Epidermal melanocyte (primary cell): Measurements from ENCODE around the gene EGFL7.
"Not testable (repeated sequence)": the region's sequence is repeated elsewhere in the genome, so short reads cannot be mapped to it uniquely, and the experiment has no call there.

Experiments used
- DNase-seq: peaks from one replicate; pipeline ENCODE4 v3.0.0; 2011; ENCODE audit warnings: low spot score; ENCODE audit not compliant: insufficient read length

Gene EGFL7

DNA sequence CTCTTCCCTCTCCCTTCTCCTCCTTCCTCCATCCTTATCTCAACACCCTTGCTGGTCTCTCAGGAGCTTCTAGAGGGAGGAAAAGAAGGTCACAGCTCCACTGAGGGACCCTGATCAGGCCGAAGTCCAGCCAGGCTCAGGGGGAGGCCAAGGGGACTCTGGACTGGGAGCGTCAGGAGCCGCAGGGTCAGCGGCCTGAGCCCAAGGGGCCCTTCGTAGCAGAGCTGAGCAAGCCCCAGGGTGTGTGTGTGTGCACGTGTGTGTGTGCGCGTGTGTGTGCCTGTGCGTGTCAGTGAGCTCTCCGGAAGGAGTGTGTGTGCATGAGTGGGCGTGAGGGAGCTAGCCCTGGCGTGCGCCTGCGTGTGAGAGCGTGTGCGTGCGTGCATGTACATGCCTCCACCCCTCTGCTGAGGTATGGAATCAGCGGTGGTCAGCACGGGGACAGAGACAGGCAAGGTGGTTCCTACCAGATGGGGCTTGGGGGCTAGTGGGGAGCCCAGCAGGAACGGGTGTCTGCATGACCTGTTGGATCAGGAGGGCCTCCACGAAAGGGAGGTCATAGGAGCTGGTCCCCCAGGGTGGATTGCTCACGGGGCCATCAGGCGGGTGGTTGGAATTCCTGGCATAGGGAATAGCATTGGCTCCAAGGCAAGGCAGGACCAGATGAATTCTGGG lies 34.6 kb downstream of the EGFL7 start:
- DNase-seq, result no peak

DNA sequence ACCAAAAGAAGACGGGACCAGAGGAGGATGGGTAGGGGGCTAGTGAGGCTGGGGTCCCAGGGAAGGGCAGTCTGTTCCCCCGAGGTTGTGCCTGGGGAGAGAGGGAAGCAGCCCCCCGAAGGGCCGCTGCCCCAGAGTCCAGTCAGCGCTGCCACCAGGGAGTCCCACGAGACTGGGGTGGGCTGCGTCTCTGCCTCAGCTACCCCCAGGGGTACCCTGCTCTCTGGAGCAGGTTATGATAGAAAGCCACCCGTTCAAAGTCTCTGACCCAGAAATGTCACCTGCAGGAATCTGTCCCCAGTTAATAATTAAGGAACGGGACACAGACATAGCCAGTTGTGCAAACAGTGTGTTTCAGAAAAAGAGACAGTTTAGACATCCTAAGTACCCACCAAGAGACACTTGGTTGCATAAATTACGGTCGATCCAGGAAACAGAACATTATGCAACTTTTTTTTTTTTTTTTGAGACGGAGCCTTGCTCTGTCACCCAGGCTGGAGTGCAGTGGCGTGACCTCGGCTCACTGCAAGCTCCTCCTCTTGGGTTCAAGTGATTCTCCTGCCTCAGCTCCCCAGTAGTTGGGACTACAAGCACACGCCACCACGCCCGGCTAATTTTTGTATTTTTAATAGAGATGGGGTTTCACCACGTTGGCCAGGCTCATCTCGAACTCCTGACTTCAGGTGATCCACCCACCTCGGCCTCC lies 35.3 kb downstream of the EGFL7 start:
- DNase-seq, result no peak

DNA sequence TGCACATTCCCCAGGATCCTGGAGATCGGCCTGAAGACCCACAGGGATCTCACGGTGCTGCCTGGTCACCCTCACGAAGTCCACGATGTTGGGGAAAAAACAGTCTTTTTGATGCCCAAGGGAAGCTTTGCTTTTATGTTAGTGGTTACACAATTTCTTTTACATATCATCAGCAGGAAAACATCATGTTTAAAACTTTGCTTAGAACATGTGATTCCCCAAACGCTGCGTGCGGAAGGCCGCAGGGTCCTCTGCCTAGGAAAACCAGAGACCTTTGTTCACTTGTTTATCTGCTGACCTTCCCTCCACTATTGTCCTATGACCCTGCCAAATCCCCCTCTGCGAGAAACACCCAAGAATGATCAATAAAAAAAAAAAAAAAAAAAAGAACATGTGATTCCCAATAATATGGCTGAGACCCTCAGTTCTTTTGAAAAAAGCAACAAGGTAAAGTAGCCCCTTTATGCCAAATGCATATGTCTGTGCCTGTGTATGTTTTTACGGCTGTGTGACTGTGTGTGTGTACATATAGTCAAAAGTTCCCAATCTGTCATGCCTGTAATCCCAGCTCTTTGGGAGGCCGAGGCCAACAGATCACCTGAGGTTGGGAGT lies 36.0 kb downstream of the EGFL7 start:
- DNase-seq, result no peak

GRCh38 chr9:136700304-136700703 lies 37.6 kb downstream of the EGFL7 start:
- no peak for DNase-seq

DNA sequence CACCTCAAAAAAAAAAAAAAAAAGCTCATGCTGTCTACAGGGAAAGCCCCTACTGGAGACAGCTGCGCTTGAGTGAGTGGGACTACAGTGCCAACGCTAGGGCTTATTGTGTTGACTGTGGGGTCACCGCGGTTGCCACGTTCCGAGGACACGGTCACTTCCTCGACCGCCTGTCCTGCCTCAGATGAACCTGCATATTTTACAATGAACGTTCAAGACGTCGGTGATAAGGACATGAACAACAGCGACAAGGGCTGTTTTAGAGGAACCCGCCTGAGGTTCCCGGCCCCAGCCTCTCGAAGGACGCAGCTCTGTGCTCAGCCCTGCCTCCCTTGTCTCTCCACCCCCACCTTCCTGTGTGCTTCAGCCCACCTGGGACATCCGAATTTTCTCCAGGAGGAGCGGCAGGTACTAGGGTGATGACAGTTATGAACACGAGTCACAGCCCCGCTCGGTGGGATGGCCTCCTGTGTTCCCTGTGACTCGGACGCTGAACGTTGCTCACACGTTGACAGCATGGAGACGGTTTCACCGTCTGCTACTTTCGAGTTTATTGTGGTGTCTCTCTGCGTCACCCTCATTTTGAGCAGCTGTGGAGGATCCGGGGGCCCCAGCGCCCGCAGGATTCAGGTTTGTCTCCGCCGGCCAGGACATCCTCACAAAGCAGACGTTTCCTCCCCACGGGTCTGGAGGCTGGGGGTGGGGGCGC lies 38.4 kb downstream of the EGFL7 start:
- no peak for DNase-seq

DNA sequence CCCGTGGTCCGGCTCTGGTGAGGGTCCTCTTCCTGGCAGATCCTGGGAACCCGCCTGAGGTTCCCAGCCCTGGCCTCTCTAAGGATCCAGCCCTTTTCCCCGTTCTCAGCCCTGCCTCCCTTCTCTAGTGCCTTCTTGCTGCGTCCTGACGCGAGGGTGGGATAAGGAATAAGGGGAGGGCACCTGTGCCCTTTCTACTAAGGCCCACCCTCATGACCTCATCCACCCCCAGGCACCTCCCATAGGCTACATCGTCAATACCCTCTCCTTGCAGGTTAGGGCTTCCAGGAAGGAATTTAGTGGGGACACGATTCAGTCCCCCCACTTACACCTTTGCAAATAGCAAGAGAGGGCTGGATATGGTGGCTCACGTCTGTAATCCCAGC lies 38.9 kb downstream of the EGFL7 start:
- DNase-seq, result no peak

- no peak for DNase-seq
Measured at GRCh38 chr9:136703276-136703860, 40.7 kb downstream of the EGFL7 start.

GRCh38 chr9:136704741-136705140 lies 42.0 kb downstream of the EGFL7 start:
- not testable (repeated sequence) for DNase-seq

DNA sequence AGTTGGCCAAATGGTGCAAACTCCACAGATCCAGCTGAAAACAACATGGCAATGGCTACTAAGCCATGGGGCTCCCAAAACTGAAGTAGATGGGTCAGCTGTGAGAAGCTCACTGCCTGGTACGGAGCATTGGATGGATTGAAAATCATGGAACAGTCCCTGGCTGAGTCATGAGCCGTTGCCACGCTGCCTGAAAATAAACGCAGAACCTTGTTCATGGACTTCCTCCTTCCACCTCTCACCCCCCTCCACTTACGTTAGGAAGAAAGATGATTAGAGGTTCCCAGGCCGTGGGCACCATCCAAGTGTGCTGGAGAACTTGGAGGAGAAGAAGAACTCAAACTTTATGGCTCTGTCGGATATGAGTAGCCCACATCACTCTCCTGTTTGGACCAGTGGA lies 42.8 kb downstream of the EGFL7 start:
- no peak for DNase-seq

DNA sequence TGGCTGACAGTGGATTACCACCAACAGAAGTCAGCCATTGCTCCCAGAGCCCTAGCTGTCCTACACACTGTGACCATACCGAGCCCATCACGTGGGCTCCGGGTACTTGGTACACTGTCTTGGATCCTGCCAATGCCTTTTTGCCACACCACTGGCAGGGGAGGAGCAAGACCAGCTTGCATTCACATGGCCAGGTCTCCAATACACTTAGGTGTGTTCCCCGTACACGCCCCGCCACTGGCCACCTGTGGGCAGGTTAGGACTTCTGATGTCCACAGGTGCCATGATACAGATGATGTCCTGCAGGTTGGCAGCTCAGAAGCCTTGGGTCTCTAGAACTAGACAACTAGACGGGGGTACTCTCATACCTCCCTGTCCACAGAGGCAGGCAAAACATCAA lies 44.3 kb downstream of the EGFL7 start:
- DNase-seq, result no peak

- DNase-seq, result peak; percentile 93
Measured at GRCh38 chr9:136707849-136708517, 45.3 kb downstream of the EGFL7 start.

- DNase-seq, result no peak
Measured at GRCh38 chr9:136709454-136710109, 46.9 kb downstream of the EGFL7 start.

- no peak for DNase-seq
Measured at GRCh38 chr9:136710543-136710942, 47.8 kb downstream of the EGFL7 start.

GRCh38 chr9:136711219-136711648 lies 48.5 kb downstream of the EGFL7 start:
- DNase-seq, result not testable (repeated sequence)

GRCh38 chr9:136711751-136712689 lies 49.3 kb downstream of the EGFL7 start, which contains the start of gene DIPK1B:
Gene DIPK1B, plus strand, starts transcription at chr9:136712572. Its CDS starts 94 bp downstream, at chr9:136712666.
- DNase-seq, result no peak

DNA sequence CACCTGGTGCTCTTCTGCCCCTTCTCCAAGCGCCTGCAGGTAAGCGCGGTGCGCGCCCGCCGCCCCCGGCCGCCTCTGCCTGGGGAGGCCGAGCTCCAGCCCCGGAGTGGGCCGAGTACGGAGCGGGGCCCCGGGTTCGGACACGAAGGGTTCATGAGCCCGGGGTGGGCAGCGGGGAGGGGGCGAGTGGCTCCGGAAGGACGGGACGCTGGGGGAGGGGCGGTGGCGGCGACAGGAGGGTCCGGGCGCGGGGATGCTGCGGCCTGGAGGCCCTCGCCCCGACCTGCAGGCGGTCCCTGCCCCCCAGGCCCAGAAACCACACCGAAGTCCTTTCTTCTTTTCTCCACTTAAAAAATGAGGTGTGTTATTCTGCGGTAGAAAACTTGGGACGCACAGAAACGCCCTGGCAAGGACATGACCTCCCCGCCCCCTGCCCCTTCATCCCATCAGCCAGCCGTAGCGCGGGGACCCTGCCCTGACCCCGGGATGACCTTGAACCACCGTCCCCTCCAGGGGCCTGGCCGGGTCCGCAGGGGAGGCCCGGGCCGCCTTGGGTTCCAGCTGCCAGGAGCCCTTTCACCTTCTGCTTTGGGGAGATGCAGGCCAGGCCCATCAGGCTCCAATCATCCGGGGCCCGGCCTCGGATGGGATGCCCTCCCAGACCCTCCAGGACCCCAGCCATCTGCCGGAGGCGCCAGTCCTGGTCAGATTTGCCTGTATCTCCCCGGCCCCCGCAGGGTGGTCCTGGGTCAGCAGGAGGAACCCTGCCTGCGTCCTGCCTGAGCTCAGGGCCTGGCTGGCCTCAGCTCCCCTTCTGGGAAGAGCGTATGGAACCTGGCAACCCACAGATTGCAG lies 50.2 kb downstream of the EGFL7 start:
- no peak for DNase-seq

DNA sequence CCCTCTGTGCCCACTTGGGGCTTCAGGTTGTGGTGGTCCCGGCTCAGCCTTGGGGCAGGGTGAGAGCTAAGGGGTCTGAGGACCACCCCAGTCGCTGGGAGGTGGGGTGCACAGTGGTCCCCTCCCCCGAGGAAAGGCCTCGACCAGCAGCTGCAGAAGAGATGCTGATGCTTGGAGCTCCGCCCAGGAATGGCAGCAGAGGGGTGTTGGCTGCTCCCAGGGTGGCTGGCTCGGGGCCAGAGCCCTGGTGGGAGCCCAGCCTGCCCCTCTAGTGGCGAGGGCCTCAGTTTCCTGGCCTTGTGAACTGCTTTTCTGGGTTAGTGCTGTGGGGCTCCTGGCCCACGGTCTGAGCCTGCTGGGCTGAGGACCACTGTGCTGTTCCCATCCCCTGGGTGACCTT lies 50.8 kb downstream of the EGFL7 start:
- DNase-seq, result no peak

DNA sequence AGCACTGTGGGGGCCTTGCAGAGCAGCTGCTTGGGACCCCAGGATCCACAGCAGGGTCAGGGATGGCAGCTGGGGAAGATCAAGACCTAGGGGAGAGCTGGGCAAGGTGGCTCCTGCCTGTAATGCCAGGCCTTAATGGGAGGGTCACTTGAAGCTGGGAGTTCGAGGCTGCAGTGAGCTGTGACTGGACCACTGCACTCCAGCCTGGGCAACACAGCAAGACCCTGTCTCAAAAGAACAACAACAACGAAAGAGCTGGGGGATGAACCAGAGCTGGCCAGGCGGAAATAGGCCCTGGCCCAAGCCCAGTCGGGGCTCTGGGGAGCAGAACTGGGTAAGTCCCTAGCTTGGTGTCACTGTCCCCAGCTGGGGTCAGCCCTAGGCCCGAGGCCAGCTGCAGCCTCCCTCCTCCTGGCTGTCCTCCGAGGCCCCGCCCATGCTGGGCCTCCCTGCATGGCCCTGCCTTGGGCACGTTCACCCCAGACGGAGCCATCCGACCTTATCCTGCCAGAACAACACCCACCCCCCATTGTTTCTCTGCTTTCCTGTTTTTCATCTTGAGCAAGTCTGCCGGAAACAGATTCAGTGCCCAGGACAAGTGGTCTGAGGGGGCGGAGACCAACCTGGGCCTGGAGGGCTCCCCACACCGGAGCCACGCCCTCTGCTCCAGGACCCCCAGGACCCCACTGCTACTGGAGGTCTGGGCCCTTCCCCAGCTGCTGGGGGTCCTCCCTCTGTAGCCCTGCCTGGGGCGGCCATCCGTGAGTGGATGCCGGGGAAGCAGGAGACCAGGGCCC lies 51.6 kb downstream of the EGFL7 start:
- DNase-seq, result no peak
